Measurements from ENCODE around the gene ZIC2.

- TF ChIP-seq CTCF (IDR thresholded peaks at IDR 0.05), result no peak
- no peak for TF ChIP-seq POLR2AphosphoS5 (IDR thresholded peaks at IDR 0.05)
- TF ChIP-seq POLR2A (IDR thresholded peaks at IDR 0.05), result no peak
- no peak for TF ChIP-seq EP300 (IDR thresholded peaks at IDR 0.05)
Measured at GRCh38 chr13:99962242-99962641, 19.3 kb upstream of the ZIC2 start.
